H1 (cell line): ENCODE measurements around the gene NFIX. TPM values are rescaled to one million over a fixed set of nuclear protein-coding genes. Genes with fewer than 3 reads are reported as not detected.

Source experiments
- CTCF ChIA-PET: fragments of 300-600 bp; sonication (Branson Sonifier 250); formaldehyde crosslinking; loops from one replicate; lab custom pipeline; 2021; ENCODE audit not compliant: partially characterized antibody; lab: Charles Lee
- POLR2A ChIA-PET: fragments of 300-600 bp; sonication (Branson Sonifier 250); formaldehyde crosslinking; loops from one replicate; lab custom pipeline; 2021; ENCODE audit warnings: inconsistent platforms; ENCODE audit not compliant: partially characterized antibody; lab: Charles Lee
- DNase-seq, 2 experiments: peaks; one replicate each; pipeline versions ENCODE4 v3.0.0 to v3.0.0-alpha.2; 2010 to 2022; ENCODE audit warnings: low spot score in 2 of 2, low read depth in 1 of 2, mixed read lengths in 1 of 2
- FAIRE-seq: peaks from 2 replicates; lab custom pipeline; 2011; peaks lifted over from hg19 to GRCh38; lab: Jason Lieb, UNC
- H2AFZ ChIP-seq: 2 replicates; pipeline ENCODE4 v1.8.1; 2012; ENCODE audit warnings: low read length, inconsistent platforms
- H2AK5ac ChIP-seq: 2 replicates; pipeline ENCODE4 v1.6.1; 2013; ENCODE audit warnings: low read depth, low read length
- H2BK120ac ChIP-seq: replicated peaks from 2 replicates; pipeline ENCODE3; 2013; ENCODE audit warnings: low read depth, low read length, inconsistent platforms
- H2BK12ac ChIP-seq: 2 replicates; pipeline ENCODE4 v1.6.1; 2013; ENCODE audit warnings: low read depth, low read length
- H2BK15ac ChIP-seq: 2 replicates; pipeline ENCODE4 v1.6.1; 2013; ENCODE audit warnings: low read length
- H2BK20ac ChIP-seq: 2 replicates; pipeline ENCODE4 v1.6.1; 2013; ENCODE audit warnings: low read length
- H2BK5ac ChIP-seq: 2 replicates; pipeline ENCODE4 v1.6.1; 2013; ENCODE audit warnings: low read depth, low read length
- H3K14ac ChIP-seq: 2 replicates; pipeline ENCODE4 v1.6.1; 2013; ENCODE audit warnings: inconsistent platforms; ENCODE audit not compliant: insufficient read length
- H3K18ac ChIP-seq: 2 replicates; pipeline ENCODE4 v1.6.1; 2013; ENCODE audit warnings: low read length; ENCODE audit errors: extremely low read depth
- H3K23ac ChIP-seq: 2 replicates; pipeline ENCODE4 v1.6.1; 2013; ENCODE audit warnings: inconsistent platforms; ENCODE audit not compliant: insufficient read length
- H3K23me2 ChIP-seq: 2 replicates; pipeline ENCODE4 v1.6.1; 2013; ENCODE audit warnings: low read depth, low read length
- H3K27ac ChIP-seq: 2 replicates; pipeline ENCODE4 v1.6.1; 2011; ENCODE audit warnings: low read depth, low read length, inconsistent platforms
- H3K27me3 ChIP-seq, 4 experiments: replicated peaks in 1 of 4; 1 replicate in 1 of 4; 2 replicates in 3 of 4; pipeline versions ENCODE4 v1.6.1 to v1.8.1; 2011 to 2013; ENCODE audit warnings: low read length in 3 of 4, mild to moderate bottlenecking in 3 of 4, inconsistent platforms in 2 of 4, mixed read lengths in 2 of 4, moderate library complexity in 1 of 4; ENCODE audit not compliant: control insufficient read depth in 3 of 4, insufficient read depth in 3 of 4; ENCODE audit errors: extremely low read depth in 1 of 4
- H3K36me3 ChIP-seq, 4 experiments: 2 replicates each; pipeline versions ENCODE4 v1.6.1 to v1.8.1; 2011 to 2013; ENCODE audit warnings: mild to moderate bottlenecking in 4 of 4, low read length in 3 of 4, moderate library complexity in 2 of 4, control low read depth in 1 of 4, inconsistent platforms in 1 of 4; ENCODE audit not compliant: insufficient read depth in 4 of 4, control insufficient read depth in 2 of 4
- H3K4ac ChIP-seq: replicated peaks from 2 replicates; pipeline ENCODE3; 2013; ENCODE audit warnings: low read length, low read depth, mixed read lengths, inconsistent platforms; ENCODE audit not compliant: insufficient read length
- H3K4me1 ChIP-seq, 4 experiments: replicated peaks in 1 of 4; 1 replicate in 1 of 4; 2 replicates in 3 of 4; pipeline versions ENCODE4 v1.6.1 to v1.8.1; 2011 to 2013; ENCODE audit warnings: low read length in 3 of 4, inconsistent platforms in 2 of 4, mixed read lengths in 1 of 4; ENCODE audit not compliant: insufficient read depth in 4 of 4, control insufficient read depth in 3 of 4
- H3K4me2 ChIP-seq, 2 experiments: 2 replicates each; pipeline versions ENCODE4 v1.6.1 to v1.8.1; 2011 to 2013; ENCODE audit warnings: low read depth in 2 of 2, low read length in 2 of 2, control low read depth in 1 of 2, inconsistent platforms in 1 of 2, mild to moderate bottlenecking in 1 of 2; ENCODE audit not compliant: insufficient read depth in 1 of 2
- H3K4me3 ChIP-seq, 4 experiments: fragments of 200-600, 300-600 bp in 1 of 4; sonication (generic), shearing (Covaris generic), sonication (Bioruptor Twin) in 1 of 4; 2 replicates each; pipeline versions ENCODE4 v1.5.1 to v1.8.1; 2011 to 2016; ENCODE audit warnings: low read length in 4 of 4, low read depth in 3 of 4, control low read depth in 2 of 4, inconsistent platforms in 2 of 4, mild to moderate bottlenecking in 2 of 4, mixed read lengths in 1 of 4, moderate library complexity in 1 of 4; ENCODE audit not compliant: insufficient read depth in 2 of 4; ENCODE audit errors: extremely low read depth in 1 of 4
- H3K56ac ChIP-seq: replicated peaks from 2 replicates; pipeline ENCODE3; 2013; ENCODE audit warnings: low read depth, mild to moderate bottlenecking, mixed read lengths, low read length, inconsistent platforms; ENCODE audit not compliant: insufficient read length
- H3K79me1 ChIP-seq: 2 replicates; pipeline ENCODE4 v1.6.1; 2013; ENCODE audit warnings: low read depth, low read length, control low read depth
- H3K79me2 ChIP-seq, 2 experiments: 2 replicates each; pipeline versions ENCODE4 v1.6.1 to v1.8.1; 2012 to 2013; ENCODE audit warnings: low read length in 2 of 2, mild to moderate bottlenecking in 2 of 2, inconsistent platforms in 1 of 2; ENCODE audit not compliant: insufficient read depth in 2 of 2, control insufficient read depth in 1 of 2
- H3K9ac ChIP-seq, 4 experiments: replicated peaks in 1 of 4; 1 replicate in 1 of 4; 2 replicates in 3 of 4; pipeline versions ENCODE4 v1.6.1 to v1.8.1; 2011 to 2013; ENCODE audit warnings: low read depth in 3 of 4, low read length in 3 of 4, control low read depth in 2 of 4, mild to moderate bottlenecking in 2 of 4, moderate library complexity in 2 of 4, inconsistent platforms in 1 of 4; ENCODE audit errors: extremely low read depth in 1 of 4
- H3K9me3 ChIP-seq, 2 experiments: 2 replicates each; pipeline versions ENCODE4 v1.6.1 to v1.8.1; 2012 to 2013; ENCODE audit warnings: mild to moderate bottlenecking in 2 of 2, moderate library complexity in 2 of 2, control low read depth in 1 of 2, inconsistent platforms in 1 of 2, low read depth in 1 of 2, low read length in 1 of 2, mixed read lengths in 1 of 2; ENCODE audit not compliant: insufficient read depth in 2 of 2
- H4K20me1 ChIP-seq, 2 experiments: replicated peaks in 1 of 2; 2 replicates each; pipeline versions ENCODE3 to v1.8.1; 2011 to 2013; ENCODE audit warnings: inconsistent platforms in 2 of 2, low read length in 2 of 2, mild to moderate bottlenecking in 1 of 2; ENCODE audit not compliant: insufficient read depth in 2 of 2, control insufficient read depth in 1 of 2
- H4K5ac ChIP-seq: 2 replicates; pipeline ENCODE4 v1.6.1; 2013; ENCODE audit warnings: low read length, low read depth, mixed read lengths, inconsistent platforms; ENCODE audit not compliant: insufficient read length
- H4K8ac ChIP-seq: 2 replicates; pipeline ENCODE4 v1.8.0; 2013; ENCODE audit warnings: mild to moderate bottlenecking, moderate library complexity, low read length, inconsistent platforms; ENCODE audit not compliant: insufficient read depth; ENCODE audit errors: extremely low read depth
- H4K91ac ChIP-seq: replicated peaks from 2 replicates; pipeline ENCODE3; 2013; ENCODE audit warnings: low read length, mixed read lengths, inconsistent platforms; ENCODE audit not compliant: insufficient read length
- BCL11A ChIP-seq, 2 experiments: IDR thresholded peaks; one replicate each; pipeline ENCODE4 v1.6.1; 2011; ENCODE audit warnings: low read depth in 2 of 2, low read length in 2 of 2, mild to moderate bottlenecking in 2 of 2
- CEBPB ChIP-seq: IDR thresholded peaks from 2 replicates; pipeline ENCODE4 v1.6.1; 2012; ENCODE audit warnings: low read depth, low read length
- CHD1 ChIP-seq: IDR thresholded peaks from 2 replicates; pipeline ENCODE4 v1.6.1; 2012; ENCODE audit warnings: low read depth, low read length, improper control_type of control experiment
- JUND ChIP-seq: IDR thresholded peaks from 2 replicates; pipeline ENCODE4 v1.6.1; 2011; ENCODE audit warnings: mild to moderate bottlenecking, improper control_type of control experiment, low read length
- SAP30 ChIP-seq: fragments of 300-600 bp; sonication (generic); IDR thresholded peaks from 2 replicates; pipeline ENCODE4 v1.7.1; 2012; ENCODE audit warnings: low read length, moderate library complexity, mild to moderate bottlenecking, inconsistent platforms; ENCODE audit not compliant: insufficient read depth, insufficient replicate concordance
- TCF12 ChIP-seq: IDR thresholded peaks from 2 replicates; pipeline ENCODE4 v1.6.1; 2011; ENCODE audit warnings: low read depth, mild to moderate bottlenecking, low read length
- WGBS, 2 experiments: shearing (Covaris generic) in 1 of 2; methylation state at CpG; one replicate each; pipeline versions ENCODE4 v1.1.6 to v1.1.7; 2013 to 2015; ENCODE audit warnings: low lambda C conversion rate in 2 of 2, mixed read lengths in 2 of 2, inconsistent platforms in 1 of 2, low coverage in 1 of 2, missing lambda C conversion rate in 1 of 2; ENCODE audit not compliant: insufficient replicate concordance in 2 of 2, insufficient coverage in 1 of 2, insufficient read length in 1 of 2; ENCODE audit errors: extremely low coverage in 1 of 2, missing lambda C conversion rate in 1 of 2; 5-methylcytosine and 5-hydroxymethylcytosine counted together
- polyA plus RNA-seq, 7 experiments: library from polyadenylated mRNA; depleted of rRNA in 3 of 7; stranded (reverse) in 5 of 7; unstranded in 2 of 7; fragments of >200 nt in 5 of 7; fragments of 200-250 nt in 2 of 7; gene quantifications; 1 replicate in 5 of 7; 2 replicates in 1 of 7; 4 replicates in 1 of 7; pipeline versions ENCODE4 v1.2.1 to v1.2.3, GENCODE V29; 2011 to 2013; ENCODE audit warnings: missing spikeins in 2 of 7, mixed read lengths in 2 of 7
- total RNA-seq: library from RNA; stranded (reverse); fragmentation: NEBNext Ultra II Directional; extraction: Animal tissue kit (Norgen Biotek cat#: 25700); gene quantifications from 2 replicates; pipeline ENCODE4 v1.2.1, GENCODE V29; 2021

The NFIX gene
- total and polyA plus RNA-seq, 2 of the 8 experiments (the other 6 are each of a cell fraction or from before 2014, with no cell fraction given), result 0.03 to 0.20 TPM

- Histone ChIP-seq H3K27me3 (peaks cover 16 to 94% (median 74%) of the 10 kb centered on the region in 4 experiments), H4K5ac (no peak overlapping the region), H3K18ac (no peak overlapping the region), H4K91ac (no peak overlapping the region), H3K23me2 (no peaks in the 10 kb centered on the region), H3K36me3 (no peaks in the 10 kb centered on the region), H3K4me1 (peaks cover 0 to 6% (median 0%) of the 10 kb centered on the region in 4 experiments; a peak in 1 of 7 replicates), H2BK5ac (no peak overlapping the region), H3K4me2 (no peak overlapping the region), H3K9me3 (no peaks in the 10 kb centered on the region), H4K20me1 (peaks cover 2 to 8% of the 10 kb centered on the region in 2 experiments), H2BK20ac (no peak overlapping the region), H2AFZ (no peak overlapping the region), H3K56ac (no peak overlapping the region), H3K9ac (no peak overlapping the region), H3K79me1 (no peaks in the 10 kb centered on the region), H2AK5ac (no peak overlapping the region), H2BK12ac (no peak overlapping the region), H4K8ac (no peak overlapping the region), H3K79me2 (no peaks in the 10 kb centered on the region), H2BK120ac (no peak overlapping the region), H3K4ac (no peak overlapping the region), H2BK15ac (no peak overlapping the region), H3K23ac (no peak overlapping the region), H3K14ac (no peak overlapping the region), H3K4me3 (no peak overlapping the region), H3K27ac (no peak overlapping the region)
- POLR2A ChIA-PET, result interaction anchor here (0.6 to 1.4 kb wide), 5 partner anchors 13 to 189 kb away, joined by 3 to 4 read pairs (median 3); partner anchors contain the start of gene GADD45GIP1
- no peak for DNase-seq
- no peak for FAIRE-seq
- WGBS, 2 experiments, result 79% methylated on average over 11 of the region's 29 CpGs; no CpG with 5 or more reads in 1 of the 2 experiments
- CTCF ChIA-PET, result interaction anchor here (0.8 to 12.9 kb wide), 10 partner anchors 8 to 93 kb away, joined by 3 to 175 read pairs (median 8); no protein-coding TSS in a partner anchor
- TF ChIP-seq TCF12, result no peak
- no peak for TF ChIP-seq CEBPB
- TF ChIP-seq CHD1, result no peak
- TF ChIP-seq BCL11A (IDR thresholded peaks at IDR 0.05; ENCODE audit: low read depth in 2 of 2, low read length in 2 of 2), result no peak
- no peak for TF ChIP-seq SAP30
- no peak for TF ChIP-seq JUND
Measured at GRCh38 chr19:13002166-13002898, 7.1 kb downstream of the NFIX start.
